GM23338 (cell line): ENCODE measurements around the gene CRK. TPM values are rescaled to one million over a fixed set of nuclear protein-coding genes. Genes with fewer than 3 reads are reported as not detected.

Experiments
- ATAC-seq: fragments of 200-7000 bp; cut with Tn5 transposase; 3 replicates; pipeline ENCODE4 v1.9.1; 2020
- DNase-seq: peaks from one replicate; pipeline ENCODE4 v3.0.0-alpha.2; 2015; ENCODE audit warnings: low spot score
- H2AFZ ChIP-seq: fragments of 200-600 bp; sonication (generic); 2 replicates; pipeline ENCODE4 v1.8.0; 2016; ENCODE audit warnings: antibody characterized with exemption, mild to moderate bottlenecking, moderate library complexity
- H3F3A ChIP-seq: fragments of 200-600 bp; sonication (generic); replicated peaks from 2 replicates; pipeline ENCODE4 v1.8.0; 2017; ENCODE audit warnings: antibody characterized with exemption, mixed run types, low read depth
- H3K27ac ChIP-seq: fragments of 200-600 bp; sonication (generic); 2 replicates; pipeline ENCODE4 v1.6.1; 2016; ENCODE audit warnings: low read depth
- H3K27me3 ChIP-seq: fragments of 200-600 bp; sonication (generic); 2 replicates; pipeline ENCODE4 v1.8.0; 2016; ENCODE audit warnings: mild to moderate bottlenecking, mixed run types, moderate library complexity; ENCODE audit not compliant: insufficient read depth
- H3K36me3 ChIP-seq: fragments of 200-600 bp; sonication (generic); 2 replicates; pipeline ENCODE4 v1.8.0; 2016; ENCODE audit warnings: mild to moderate bottlenecking; ENCODE audit not compliant: insufficient read depth
- H3K4me1 ChIP-seq: fragments of 200-600 bp; sonication (generic); 2 replicates; pipeline ENCODE4 v1.8.0; 2016; ENCODE audit warnings: mild to moderate bottlenecking, moderate library complexity; ENCODE audit not compliant: insufficient read depth
- H3K4me2 ChIP-seq: fragments of 200-600 bp; sonication (generic); 2 replicates; pipeline ENCODE4 v1.7.1; 2017; ENCODE audit warnings: mixed run types
- H3K4me3 ChIP-seq: fragments of 200-600 bp; sonication (generic); 2 replicates; pipeline ENCODE4 v1.6.1; 2016; ENCODE audit warnings: mixed run types
- H3K79me2 ChIP-seq: fragments of 200-600 bp; sonication (generic); replicated peaks from 2 replicates; pipeline ENCODE4 v1.8.0; 2017; ENCODE audit warnings: mild to moderate bottlenecking; ENCODE audit not compliant: insufficient read depth
- H3K9me2 ChIP-seq: fragments of 200-600 bp; sonication (generic); 2 replicates; pipeline ENCODE4 v1.8.0; 2017; ENCODE audit not compliant: insufficient read depth
- H4K20me1 ChIP-seq: fragments of 200-600 bp; sonication (generic); replicated peaks from 2 replicates; pipeline ENCODE4 v1.8.0; 2017; ENCODE audit warnings: mild to moderate bottlenecking; ENCODE audit not compliant: insufficient read depth
- H3K27ac Mint-ChIP-seq: 2 replicates; pipeline ENCODE4 v1.8.0; 2020; ENCODE audit warnings: inconsistent platforms, mild to moderate bottlenecking, moderate library complexity, mixed read lengths
- H3K27me3 Mint-ChIP-seq: 3 replicates; pipeline ENCODE4 v1.8.0; 2022; ENCODE audit warnings: low read depth, mild to moderate bottlenecking, moderate library complexity, mixed read lengths, inconsistent platforms; ENCODE audit not compliant: insufficient read depth, poor library complexity
- H3K36me3 Mint-ChIP-seq: 3 replicates; pipeline ENCODE4 v1.8.0; 2021; ENCODE audit warnings: low read depth, mild to moderate bottlenecking, inconsistent platforms, moderate library complexity, mixed read lengths
- H3K4me1 Mint-ChIP-seq: 3 replicates; pipeline ENCODE4 v1.8.0; 2020; ENCODE audit warnings: mild to moderate bottlenecking, inconsistent platforms, mixed read lengths
- H3K4me3 Mint-ChIP-seq: 3 replicates; pipeline ENCODE4 v1.8.0; 2021; ENCODE audit warnings: moderate library complexity, mild to moderate bottlenecking, inconsistent platforms, mixed read lengths
- H3K9me3 Mint-ChIP-seq: 3 replicates; pipeline ENCODE4 v1.8.0; 2020; ENCODE audit warnings: moderate library complexity, mild to moderate bottlenecking, inconsistent platforms, mixed read lengths
- CREB1 ChIP-seq: fragments of 250-450 bp; sonication (Bioruptor Pico); IDR thresholded peaks from 2 replicates; pipeline ENCODE4 v1.5.0; 2020; ENCODE audit warnings: low read depth, mild to moderate bottlenecking, moderate library complexity
- CTCF ChIP-seq, 2 experiments: fragments of 200-600 bp in 1 of 2; sonication (generic) in 1 of 2; conservative IDR thresholded peaks; 2 replicates each; pipeline versions ENCODE4 v1.5.1 to v1.6.1; 2016 to 2017; ENCODE audit warnings: antibody characterized with exemption in 2 of 2, low read depth in 2 of 2, mild to moderate bottlenecking in 2 of 2, moderate library complexity in 1 of 2
- ETS1 ChIP-seq: IDR thresholded peaks from 2 replicates; pipeline ENCODE4 v1.6.1; 2016; ENCODE audit warnings: antibody characterized with exemption
- EZH2 ChIP-seq: fragments of 200-600 bp; sonication (generic); IDR thresholded peaks from one replicate; pipeline ENCODE4 v1.8.0; 2017; ENCODE audit warnings: antibody characterized with exemption, mild to moderate bottlenecking, low read depth; ENCODE audit not compliant: unreplicated experiment
- EZH2phosphoT487 ChIP-seq: fragments of 200-600 bp; sonication (generic); IDR thresholded peaks from one replicate; pipeline ENCODE4 v1.8.1; 2018; ENCODE audit warnings: antibody characterized with exemption; ENCODE audit not compliant: unreplicated experiment
- JUNB ChIP-seq: IDR thresholded peaks from one replicate; pipeline ENCODE4 v1.6.1; 2016; ENCODE audit warnings: antibody characterized with exemption; ENCODE audit not compliant: unreplicated experiment
- NANOG ChIP-seq: IDR thresholded peaks from 2 replicates; pipeline ENCODE4 v1.6.1; 2016; ENCODE audit warnings: antibody characterized with exemption, borderline replicate concordance
- POLR2AphosphoS5 ChIP-seq: IDR thresholded peaks from 2 replicates; pipeline ENCODE4 v1.6.1; 2016; ENCODE audit warnings: antibody characterized with exemption, low read depth
- REST ChIP-seq: IDR thresholded peaks from one replicate; pipeline ENCODE4 v1.6.1; 2018; ENCODE audit warnings: antibody characterized with exemption; ENCODE audit not compliant: unreplicated experiment
- STAT1 ChIP-seq: IDR thresholded peaks from one replicate; pipeline ENCODE4 v1.6.1; 2016; ENCODE audit warnings: antibody characterized with exemption; ENCODE audit not compliant: unreplicated experiment
- ZNF114 ChIP-seq: fragments of 250-450 bp; sonication (Bioruptor Pico); IDR thresholded peaks from 2 replicates; pipeline ENCODE4 v1.5.0; 2020; ENCODE audit warnings: mild to moderate bottlenecking, moderate library complexity
- ZNF331 ChIP-seq: fragments of 250-450 bp; sonication (Bioruptor Pico); IDR thresholded peaks from 2 replicates; pipeline ENCODE4 v1.5.0; 2020; ENCODE audit warnings: low read depth, mild to moderate bottlenecking, moderate library complexity
- ZNF462 ChIP-seq: fragments of 250-450 bp; sonication (Bioruptor Pico); IDR thresholded peaks from 2 replicates; pipeline ENCODE4 v1.5.0; 2020; ENCODE audit warnings: mild to moderate bottlenecking, moderate library complexity
- polyA plus RNA-seq: library from polyadenylated mRNA; unstranded; fragments of >200 nt; fragmentation: Nextera tagmentation; extraction: Ambion mirVana; gene quantifications from 2 replicates; pipeline ENCODE4 v1.2.1, GENCODE V29; 2016
- total RNA-seq: library from RNA; depleted of rRNA; stranded (reverse); fragments of >200 nt; shearing (Covaris generic); gene quantifications from 2 replicates; pipeline ENCODE4 v1.2.3, GENCODE V29; 2014

CRK gene
- total and polyA plus RNA-seq, 2 experiments from 2014 or later = 32.6 to 59.8 TPM

- ATAC-seq (no peak), DNase-seq (no peak)
- H3K27me3 Mint-ChIP-seq = peaks cover 8% of the 10 kb centered on the region
- Histone ChIP-seq H3K4me2 (no peak overlapping the region), H3K4me3 (no peak overlapping the region), H3K4me1 (peaks cover 57% of the 10 kb centered on the region), H2AFZ (no peak overlapping the region), H3K27ac (peak overlapping the region; percentile 64), H4K20me1 (peaks cover 90% of the 10 kb centered on the region), H3K9me2 (no peaks in the 10 kb centered on the region), H3F3A (peaks cover 41% of the 10 kb centered on the region), H3K79me2 (peaks cover 100% of the 10 kb centered on the region), H3K27me3 (no peaks in the 10 kb centered on the region), H3K36me3 (no peaks in the 10 kb centered on the region)
- no peak overlapping the region for H3K4me3 Mint-ChIP-seq
- H3K36me3 Mint-ChIP-seq = peaks cover 31% of the 10 kb centered on the region
- no peaks in the 10 kb centered on the region for H3K9me3 Mint-ChIP-seq
- TF ChIP-seq REST (no peak), JUNB (no peak), ETS1 (no peak), POLR2AphosphoS5 (no peak), EZH2 (no peak), STAT1 (no peak), CREB1 (CRISPR knock-in tag) (no peak), ZNF462 (no peak), NANOG (no peak), ZNF331 (no peak), EZH2phosphoT487 (no peak), CTCF (conservative IDR thresholded peaks at IDR 0.05; ENCODE audit: low read depth in 2 of 2) (no peak), ZNF114 (CRISPR knock-in tag) (no peak)
- H3K27ac Mint-ChIP-seq = peak overlapping the region; percentile 27; the same call in 1 of the 2 replicates
- H3K4me1 Mint-ChIP-seq = peaks cover 45% of the 10 kb centered on the region
Observed at GRCh38 chr17:1371893-1372590, 84.0 kb downstream of the CRK start.
